HG03139 (cell line): ENCODE results near the gene IKZF3.
"Not testable (repeated sequence)": the region's sequence is repeated elsewhere in the genome, so short reads cannot be mapped to it uniquely, and the experiment has no call there.

Source experiments
- ATAC-seq: cut with Tn5 transposase; IDR thresholded peaks from one replicate; pipeline ENCODE4 v1.9.1; 2021; ENCODE audit not compliant: unreplicated experiment

IKZF3 gene

DNA sequence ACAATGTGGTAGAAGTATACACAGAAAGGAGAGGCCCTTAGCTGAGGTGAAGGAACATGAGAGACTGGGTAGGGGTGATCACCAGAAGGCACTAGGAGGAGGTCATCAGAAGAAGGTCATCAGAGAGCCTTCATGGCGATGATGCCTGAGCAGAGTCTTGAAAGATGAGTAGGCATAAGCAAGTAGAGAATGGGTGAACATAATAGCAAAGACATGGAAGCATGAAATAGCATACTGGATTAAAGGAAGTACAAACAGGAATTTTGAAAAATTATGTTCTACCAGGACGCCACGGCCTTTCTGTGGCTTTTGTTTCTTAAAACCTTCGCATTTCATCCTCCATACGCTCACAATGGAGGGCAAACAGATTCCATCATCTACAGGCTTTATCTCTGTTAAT, 2.9 kb downstream of the IKZF3 start:
- ATAC-seq = no peak

DNA sequence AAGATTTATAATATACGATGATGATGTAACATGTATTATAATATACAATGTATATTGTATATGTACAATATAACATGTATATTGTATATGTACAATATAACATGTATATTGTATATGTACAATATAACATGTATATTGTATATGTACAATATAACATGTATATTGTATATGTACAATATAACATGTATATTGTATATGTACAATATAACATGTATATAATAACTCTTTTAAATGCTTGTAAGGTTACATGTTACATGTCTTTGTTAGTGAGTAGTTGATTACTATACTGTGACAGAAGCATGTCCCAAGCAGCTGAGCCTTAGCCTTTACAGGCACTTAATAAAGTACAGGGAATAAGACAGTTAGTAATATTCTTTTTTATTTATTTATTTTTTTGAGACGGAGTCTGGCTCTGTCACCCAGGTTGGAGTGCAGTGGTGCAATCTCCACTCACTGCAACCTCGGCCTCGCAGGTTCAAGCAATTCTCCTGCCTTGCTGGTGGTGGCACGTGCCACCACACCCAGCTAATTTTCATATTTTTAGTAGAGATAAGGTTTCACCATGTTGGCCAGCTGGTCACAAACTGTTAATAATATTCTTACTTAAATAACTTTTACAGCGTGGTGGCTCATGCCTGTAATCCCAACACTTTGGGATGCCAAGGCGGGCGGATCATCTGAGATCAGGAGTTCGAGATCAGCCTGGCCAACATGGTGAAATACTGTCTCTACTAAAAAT, 8.0 kb downstream of the IKZF3 start:
- ATAC-seq = not testable (repeated sequence)

DNA sequence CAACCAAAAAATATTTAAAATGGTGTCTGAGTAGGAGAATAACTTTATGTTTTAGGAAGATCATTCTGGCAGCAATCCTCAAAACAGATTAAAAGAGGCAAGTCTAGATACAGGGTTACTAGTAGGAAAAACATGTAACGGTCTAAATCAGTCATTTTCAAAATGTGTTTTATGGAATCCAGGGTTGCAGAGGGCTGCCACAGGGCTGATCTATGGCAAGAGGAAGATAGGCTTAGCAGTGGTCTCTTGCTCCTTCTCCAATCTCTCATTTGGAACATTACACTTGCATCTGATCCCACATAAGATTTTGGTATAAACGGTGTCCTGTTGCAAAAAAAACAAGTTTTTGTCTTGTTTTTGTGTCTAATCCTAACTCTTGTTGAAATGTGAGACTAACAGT, 9.2 kb downstream of the IKZF3 start:
- no peak for ATAC-seq

DNA sequence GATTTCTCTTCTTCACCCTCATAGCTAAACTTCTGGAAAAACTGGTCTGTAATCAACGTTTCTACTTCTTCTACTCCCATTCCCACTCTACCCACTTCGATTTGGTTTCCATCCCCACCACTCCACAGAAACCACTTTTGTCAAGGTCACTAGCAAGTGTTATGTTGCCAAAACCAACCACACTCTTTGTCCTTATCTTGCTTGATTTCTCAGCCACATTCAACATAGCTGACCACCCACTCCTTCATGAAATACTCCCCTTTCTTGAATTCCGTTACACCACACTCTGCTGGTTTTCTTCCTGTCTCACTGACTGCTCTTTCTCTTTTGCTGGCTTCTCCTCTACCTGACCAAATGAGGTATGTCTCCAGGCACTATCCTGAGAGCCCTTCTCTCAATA, 11.9 kb downstream of the IKZF3 start:
- no peak for ATAC-seq

DNA sequence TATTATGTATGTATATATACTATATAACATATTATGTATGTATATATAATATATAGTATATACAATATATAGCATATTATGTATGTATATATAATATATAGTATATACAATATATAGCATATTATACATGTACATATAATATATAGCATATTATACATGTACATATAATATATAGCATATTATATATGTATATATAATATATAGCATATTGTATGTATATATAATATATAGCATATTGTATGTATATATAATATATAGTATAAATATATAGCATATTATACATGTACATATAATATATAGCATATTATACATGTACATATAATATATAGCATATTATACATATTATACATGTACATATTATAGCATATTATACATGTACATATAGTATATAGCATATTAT, 13.9 kb downstream of the IKZF3 start:
- ATAC-seq = not testable (repeated sequence)

DNA sequence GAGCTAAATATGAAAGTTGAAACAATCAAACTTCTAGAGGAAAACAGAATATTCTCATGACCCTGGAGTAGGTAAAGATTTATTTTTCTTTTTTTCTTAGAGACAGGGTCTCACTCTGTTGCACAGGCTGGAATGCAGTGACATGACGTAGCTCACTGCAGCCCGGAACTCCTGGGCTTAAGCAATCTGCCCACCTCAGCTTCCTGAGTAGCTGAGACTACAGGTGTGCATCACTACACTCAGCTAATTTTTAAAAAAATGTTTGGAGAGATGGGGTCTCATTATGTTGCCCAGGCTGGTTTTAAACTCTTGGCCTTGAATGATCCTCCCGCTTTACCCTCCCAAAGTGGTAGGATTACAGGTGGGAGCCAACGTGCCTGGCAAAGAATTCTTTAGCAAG, 15.5 kb downstream of the IKZF3 start:
- no peak for ATAC-seq

DNA sequence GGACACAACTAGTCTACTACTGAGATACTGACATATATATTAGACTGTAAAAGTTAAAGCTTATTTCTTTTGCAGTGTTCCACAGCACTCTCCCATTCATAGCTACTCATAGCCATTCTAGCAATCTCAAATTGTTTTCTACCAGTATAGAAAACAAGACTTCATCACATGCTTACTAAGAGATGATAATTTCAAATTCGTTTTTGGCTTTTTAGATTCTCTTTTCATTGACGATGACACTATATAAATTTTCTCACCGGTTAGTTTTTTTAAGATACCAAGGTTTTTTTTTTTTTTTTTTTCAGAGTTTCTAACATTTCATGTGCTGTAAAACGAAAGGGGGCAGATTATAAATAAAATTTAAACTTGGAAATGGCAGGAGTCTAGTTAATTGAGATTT, 17.9 kb downstream of the IKZF3 start:
- ATAC-seq = no peak

DNA sequence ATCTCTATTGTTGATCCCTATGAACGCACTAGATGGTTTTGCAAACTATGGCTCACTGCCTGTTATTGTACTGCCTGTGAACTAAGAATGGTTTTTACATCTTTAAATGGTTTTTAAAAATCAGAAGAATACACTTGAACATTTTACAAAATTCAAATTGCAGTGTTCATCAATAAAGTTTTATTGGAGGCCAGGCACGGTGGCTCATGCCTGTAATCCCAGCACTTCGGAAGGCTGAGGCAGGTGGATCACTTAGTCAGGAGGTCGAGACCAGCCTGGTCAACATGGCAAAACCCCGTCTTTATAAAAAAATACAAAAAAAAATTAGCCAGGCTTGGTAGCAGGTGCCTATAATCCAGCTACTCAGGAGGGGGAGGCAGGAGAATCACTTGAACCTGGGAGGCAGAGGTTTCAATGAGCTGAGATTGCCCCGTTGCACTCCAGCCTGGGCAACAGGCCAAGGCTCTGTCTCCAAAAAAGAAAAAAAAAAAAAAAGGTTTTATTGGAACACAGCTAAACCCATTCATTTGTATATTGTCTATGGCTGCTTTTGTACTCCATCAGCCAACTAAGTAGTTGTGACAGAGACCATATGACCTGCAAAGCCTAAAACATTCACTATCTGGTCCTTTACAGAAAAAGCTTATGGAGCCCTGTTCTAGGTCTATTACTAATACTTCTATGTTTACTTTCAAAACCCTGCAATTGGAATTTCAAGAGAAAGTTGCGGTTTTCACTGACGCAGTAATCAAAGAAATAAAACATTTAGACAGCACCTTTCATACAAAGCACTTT, 18.9 kb downstream of the IKZF3 start:
- ATAC-seq = no peak

DNA sequence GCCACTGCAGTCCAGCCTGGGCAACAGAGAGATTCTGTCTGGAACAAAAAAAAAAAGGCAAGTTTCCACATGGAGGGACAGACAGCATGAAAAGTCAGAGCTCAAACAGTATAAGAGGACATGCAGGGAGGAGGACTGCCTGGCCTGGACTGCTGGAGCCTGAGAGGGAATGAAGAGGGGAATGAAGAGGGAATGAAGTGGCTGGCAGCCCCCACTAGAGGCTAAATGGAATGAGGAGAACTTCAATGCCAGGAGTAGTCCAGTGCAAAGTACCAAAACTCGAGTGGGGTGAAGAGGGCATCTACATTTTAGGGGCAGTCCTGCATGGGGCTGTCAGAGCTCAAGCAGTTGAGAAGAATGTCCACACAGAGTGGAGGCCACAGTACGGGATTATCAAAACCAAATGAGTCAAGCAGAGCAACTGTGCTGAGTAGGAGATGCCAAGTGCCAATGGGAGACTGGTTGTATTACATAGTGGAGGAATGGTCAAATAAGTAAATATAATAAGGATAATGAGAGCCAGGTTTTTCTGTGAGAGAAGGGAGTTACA, 22.9 kb downstream of the IKZF3 start:
- ATAC-seq = no peak

DNA sequence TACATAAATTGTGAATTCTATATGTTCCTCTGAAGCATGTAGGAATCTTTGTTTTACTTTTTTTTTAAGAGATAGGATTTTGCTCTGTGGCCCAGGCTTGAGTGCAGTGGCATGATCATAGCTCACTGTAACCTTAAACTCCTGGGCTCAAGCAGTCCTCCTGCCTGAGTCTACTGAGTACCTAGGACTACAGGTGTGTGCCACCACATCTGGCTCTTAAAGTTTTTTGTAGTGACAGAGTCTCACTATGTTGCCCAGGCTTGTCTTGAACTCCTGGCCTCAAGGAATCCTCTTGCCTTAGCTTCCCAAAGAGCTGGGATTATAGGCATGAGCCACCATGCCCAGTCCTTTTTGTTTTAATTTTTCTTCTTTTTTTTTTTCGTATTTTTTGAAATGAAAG, 25.3 kb downstream of the IKZF3 start:
- no peak for ATAC-seq

DNA sequence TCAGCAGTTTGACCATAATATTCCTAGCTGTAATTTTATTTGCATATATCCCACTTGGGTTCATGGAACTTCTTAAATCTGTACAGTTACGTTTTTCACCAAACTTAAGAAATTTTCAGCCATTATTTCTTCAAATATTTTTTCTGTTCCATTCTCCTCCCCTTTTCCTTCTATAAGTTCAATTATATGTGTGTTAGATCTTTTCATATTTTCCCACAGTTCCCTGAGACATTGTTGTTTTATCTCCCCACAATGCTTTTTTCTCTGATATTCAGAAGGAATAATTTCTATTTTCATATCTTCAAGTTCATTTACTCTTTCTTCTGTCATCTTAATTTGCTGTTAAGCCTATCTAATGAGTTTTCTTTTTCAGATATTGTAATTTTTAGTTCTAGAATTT, 26.1 kb downstream of the IKZF3 start:
- no peak for ATAC-seq

DNA sequence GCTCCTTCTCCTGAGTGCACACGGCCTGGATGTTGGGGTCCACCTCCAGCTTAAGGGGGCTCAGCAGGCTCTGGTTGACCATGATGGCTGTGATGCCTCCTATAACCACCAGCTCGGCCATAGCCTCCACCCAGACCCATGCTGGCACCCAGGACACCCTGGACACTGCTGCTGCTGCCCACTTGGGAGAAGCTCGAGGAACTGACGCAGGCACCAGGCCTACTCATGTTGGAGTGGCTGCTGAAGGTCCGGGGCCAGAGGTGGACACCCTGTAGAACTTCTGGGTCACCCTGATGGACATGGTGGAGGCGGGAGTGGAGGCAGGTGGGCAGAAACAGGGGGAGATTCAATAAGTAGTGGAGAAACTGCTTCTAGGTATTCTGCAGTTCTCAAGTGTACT, 28.0 kb downstream of the IKZF3 start:
- no peak for ATAC-seq

DNA sequence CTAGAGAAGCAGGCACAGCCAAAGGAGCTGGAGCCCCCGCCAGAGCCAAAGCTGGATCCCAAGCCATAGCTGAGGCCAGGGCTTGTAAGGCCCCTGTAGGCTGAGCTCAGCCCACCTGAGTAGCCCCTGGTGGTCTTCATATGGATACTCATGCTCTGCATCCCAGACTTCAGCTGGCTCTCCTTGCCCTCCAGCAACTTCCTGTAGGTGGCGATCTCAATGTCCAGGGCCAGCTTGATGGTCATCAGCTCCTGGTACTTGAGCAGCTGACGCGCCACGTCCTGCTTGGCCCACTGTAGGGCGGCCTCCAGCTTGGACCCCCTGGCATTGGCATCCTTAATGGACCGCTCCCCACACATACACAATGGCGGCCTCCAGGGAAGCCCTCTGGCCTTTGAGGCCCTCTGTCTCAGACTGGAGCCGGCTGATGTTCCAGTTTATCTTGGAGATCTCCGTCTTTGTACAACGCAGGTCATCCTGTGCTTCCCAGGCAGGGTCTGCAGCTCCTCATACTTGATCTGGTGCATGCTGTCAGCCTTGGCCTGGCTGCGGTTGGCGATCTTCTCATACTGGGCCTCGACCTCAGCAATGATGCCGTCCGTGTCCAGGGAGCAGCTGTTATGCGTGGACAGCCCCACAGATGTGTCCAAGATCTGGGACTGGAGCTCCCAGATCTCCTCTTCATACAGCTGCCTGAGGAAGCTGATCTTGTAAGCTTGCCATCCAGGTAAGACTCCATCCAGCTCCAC, 28.9 kb downstream of the IKZF3 start:
- no peak for ATAC-seq

DNA sequence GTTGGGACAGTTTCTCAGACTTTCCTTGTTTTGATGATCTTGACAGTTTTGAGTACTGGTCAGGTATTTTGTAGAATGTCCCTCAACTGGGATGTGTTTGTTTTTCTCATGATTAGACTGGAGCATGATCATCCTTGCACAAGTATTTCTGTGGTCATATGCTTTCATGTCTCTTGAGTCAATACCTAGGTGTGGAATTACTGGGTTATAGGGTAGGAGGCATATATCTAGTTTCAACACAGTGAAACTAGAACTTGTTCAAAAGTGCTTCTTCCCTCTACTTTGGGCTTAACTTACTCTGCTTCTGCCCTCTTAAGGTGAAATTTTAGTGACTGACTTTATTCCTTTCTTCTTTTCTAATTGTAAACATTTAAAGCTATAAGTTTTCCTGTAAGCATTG, 30.1 kb downstream of the IKZF3 start:
- ATAC-seq = no peak

DNA sequence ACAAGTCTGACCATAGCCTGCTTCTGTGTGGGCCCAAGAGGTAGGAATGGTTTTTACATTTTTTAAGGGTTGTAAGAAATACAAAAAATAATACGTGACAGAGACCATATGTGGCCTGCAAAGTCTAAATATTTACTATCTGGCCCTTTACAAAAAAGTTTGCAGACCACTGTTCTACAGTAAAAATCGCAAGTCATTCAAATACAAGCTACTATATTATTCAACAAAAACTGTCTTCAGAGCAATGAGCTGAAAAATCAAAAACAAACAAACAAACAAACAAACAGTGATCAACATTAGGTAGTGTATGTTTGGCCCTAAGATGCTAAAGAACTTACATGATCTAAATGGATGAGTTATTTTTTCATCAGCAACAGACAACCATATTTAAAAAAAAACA, 32.5 kb downstream of the IKZF3 start:
- ATAC-seq = no peak

DNA sequence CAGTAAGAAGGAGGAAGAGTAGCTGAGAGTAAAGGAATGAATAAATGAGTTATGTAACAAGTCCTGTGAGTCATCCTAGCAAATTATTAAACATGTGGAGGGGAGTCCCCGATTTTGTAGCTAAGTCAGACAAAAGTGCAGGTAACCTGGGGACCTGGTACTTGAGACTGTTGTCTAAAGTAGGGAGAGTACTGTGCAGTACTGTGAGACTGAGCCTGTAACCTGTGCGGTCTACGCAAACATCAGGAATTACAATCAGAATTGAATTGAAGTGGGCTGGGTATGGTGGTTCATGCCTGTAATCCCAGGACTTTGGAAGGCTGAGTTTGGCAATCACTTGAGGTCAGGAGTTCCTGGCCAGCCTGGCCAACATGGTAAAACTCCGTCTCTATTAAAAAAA, 35.7 kb downstream of the IKZF3 start:
- no peak for ATAC-seq

DNA sequence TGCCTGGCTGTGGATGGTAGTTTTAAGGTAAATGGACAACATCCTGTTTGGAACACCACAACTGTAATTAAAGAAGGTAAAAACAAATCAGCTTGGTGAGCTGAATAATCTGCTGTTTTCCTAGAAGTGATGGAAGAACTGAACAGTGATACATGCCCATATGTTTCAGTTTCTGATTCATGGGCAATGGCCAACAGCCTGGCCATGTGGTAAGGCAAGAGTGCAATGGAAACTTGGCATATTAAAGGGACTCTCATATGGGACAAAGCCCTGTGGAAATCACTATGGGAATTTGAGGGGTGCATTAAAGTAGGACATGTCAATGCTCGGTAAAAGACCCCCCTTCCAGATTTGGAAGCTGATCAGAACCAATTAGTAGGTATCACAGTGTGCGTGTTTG, 37.8 kb downstream of the IKZF3 start:
- ATAC-seq = no peak

DNA sequence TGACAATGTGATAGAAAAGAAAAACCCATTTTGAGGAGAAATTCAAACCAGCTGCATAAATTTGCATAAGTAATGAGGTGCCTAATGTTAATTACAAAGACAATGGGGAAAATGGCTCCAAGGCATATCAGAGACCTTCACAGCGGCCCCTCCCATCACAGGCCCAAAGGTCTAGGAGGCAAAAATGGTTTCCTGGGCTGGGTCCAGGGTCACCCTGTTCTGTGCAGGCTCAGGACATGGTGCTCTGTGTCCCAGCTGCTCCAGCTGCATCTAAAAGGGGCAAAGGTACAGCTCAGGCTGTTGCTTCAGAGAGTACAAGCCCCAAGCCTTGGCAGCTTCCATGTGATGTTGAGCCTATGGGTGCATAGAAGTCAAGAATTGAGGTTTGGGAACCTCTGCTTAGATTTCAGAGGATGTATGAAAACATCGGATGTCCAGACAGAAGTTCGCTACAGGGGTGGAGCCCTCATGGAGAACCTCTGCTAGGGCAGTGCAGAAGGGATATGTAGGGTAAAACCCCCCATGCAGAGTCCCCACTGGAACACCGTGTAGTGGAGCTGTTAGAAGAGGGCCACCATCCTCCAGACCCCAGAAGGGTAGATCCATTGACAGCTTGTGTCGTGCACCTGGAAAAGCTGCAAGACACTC, 40.6 kb downstream of the IKZF3 start:
- ATAC-seq = no peak

DNA sequence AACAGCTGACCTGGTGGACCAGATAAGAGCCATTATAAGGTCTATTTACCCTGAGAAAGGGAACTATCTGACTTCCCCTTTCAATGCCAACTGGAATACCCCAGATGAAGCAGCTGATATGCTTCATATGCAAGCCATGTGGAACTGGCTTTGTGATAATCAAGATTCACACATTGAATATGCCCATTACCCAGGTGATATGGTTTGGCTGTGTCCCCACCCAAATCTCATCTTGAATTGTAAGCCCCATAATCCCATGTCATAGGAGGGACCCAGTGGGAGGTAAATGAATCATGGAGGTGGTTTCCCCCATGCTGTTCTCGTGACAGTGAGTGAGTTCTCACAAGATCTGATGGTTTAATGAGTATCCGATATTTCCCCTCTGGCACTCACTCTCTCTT, 42.1 kb downstream of the IKZF3 start:
- no peak for ATAC-seq

DNA sequence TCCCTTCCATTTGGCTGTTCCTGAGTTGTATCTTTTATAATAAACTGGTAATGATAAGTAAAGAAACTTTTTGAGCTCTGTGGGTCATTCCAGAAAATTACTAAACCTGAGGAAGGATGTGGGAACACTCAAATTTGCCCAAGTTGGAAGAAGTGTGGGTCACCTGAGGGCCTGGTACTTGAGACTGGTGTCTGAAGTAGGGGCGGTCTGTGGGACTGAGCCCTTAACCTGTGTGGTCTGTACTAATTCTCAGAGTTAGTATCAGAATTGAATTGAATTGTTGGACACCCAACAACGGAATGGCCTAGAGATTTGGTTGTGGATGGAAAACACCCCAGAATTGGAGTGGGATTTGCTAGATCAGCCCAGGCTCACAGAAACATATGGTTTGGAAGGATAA, 43.1 kb downstream of the IKZF3 start:
- ATAC-seq = no peak

DNA sequence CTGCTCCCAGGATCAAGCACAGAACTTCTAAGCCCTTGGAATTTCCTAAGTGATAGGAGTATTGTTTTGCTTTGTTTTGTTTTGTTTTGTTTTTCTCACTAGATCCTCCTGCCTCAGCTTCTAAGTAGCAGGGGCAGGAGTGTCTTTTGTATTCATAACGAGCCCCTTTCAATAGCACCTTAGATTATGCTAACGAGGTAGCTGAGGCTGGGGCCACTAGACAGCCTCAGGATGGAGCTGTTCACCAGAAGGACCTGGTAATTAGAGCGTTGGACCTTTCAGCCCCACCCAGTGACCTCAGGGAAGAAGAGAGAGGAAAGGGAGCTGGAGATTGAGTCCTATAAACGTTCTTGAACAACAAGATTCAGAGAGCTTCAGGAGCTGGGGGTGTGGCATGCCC, 43.6 kb downstream of the IKZF3 start:
- no peak for ATAC-seq
